Measurements from ENCODE around the gene ATOH8.
A peak's percentile ranks its signal among the peaks of the same experiment; 100 is the strongest.

The ATOH8 gene

GRCh38 chr2:85728883-85729824, 24.6 kb upstream of the ATOH8 start:
- Histone ChIP-seq H2AFZ (ENCODE audit: low read depth, low read length) (peak overlapping the region; percentile 57), H3K36me3 (ENCODE audit: insufficient read depth, low read length) (no peaks in the 10 kb centered on the region), H3K79me2 (ENCODE audit: insufficient read depth, low read length) (no peaks in the 10 kb centered on the region), H3K4me3 (ENCODE audit: low read depth in 1 of 2, low read length in 2 of 2) (no peak overlapping the region), H3K9ac (ENCODE audit: low read depth, low read length) (no peak overlapping the region), H3K4me1 (ENCODE audit: insufficient read depth, low read length) (no peaks in the 10 kb centered on the region), H3K27ac (ENCODE audit: low read length) (no peak overlapping the region), H4K20me1 (ENCODE audit: insufficient read depth, low read length) (no peaks in the 10 kb centered on the region), H3K27me3 (ENCODE audit: insufficient read depth, low read length, poor library complexity) (peaks cover 6% of the 10 kb centered on the region), H3K9me3 (ENCODE audit: insufficient read depth, low read length, severe bottlenecking) (no peaks in the 10 kb centered on the region), H3K4me2 (ENCODE audit: insufficient read depth, low read length) (no peak overlapping the region)
- ATAC-seq (ENCODE audit: insufficient read depth, low read depth): peak; percentile 97
- DNase-seq: peak; percentile 75
- TF ChIP-seq CTCF (IDR thresholded peaks at IDR 0.05; ENCODE audit: borderline replicate concordance, extremely low read depth, low read length, poor library complexity, severe bottlenecking) (peak; percentile 94), EZH2 (IDR thresholded peaks at IDR 0.05; ENCODE audit: borderline replicate concordance, low read depth, low read length, severe bottlenecking) (no peak)

DNA sequence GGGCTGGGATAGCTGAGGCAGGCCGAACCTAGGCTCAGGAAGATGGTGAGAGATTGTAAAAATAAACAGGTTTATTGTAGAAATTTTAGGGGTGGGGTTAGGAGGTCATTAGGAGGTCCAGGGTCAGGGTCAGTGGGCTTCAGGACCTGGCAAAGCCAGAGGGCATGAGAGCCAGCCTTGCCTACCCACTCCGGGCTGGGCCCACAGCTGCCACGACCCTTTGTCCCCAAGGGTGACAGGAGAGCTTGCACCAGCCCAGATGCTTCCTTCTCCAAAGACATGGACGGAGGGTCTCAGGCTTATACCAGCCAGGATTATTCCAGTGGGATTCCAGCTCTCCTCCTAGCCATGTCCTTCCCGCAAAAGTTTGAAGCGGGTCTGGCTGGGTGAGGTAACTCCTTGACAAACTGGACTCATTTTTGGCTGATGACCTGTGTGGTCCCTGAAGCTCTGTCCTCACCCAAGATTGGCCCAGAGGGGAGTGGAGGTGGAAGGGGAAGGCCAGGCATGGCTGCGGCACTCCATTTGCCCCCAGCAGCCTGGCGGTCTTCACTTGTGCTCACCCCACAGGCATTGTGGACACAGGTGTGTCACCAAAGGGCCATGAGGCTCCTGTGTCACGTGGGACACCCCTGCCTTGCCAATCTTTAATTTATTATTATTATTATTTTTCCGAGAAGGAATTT, 23.8 kb upstream of the ATOH8 start:
- Histone ChIP-seq H3K4me3 (ENCODE audit: low read depth in 1 of 2, low read length in 2 of 2) (no peak overlapping the region), H2AFZ (ENCODE audit: low read depth, low read length) (no peak overlapping the region), H3K79me2 (ENCODE audit: insufficient read depth, low read length) (no peaks in the 10 kb centered on the region), H3K9me3 (ENCODE audit: insufficient read depth, low read length, severe bottlenecking) (no peaks in the 10 kb centered on the region), H3K4me1 (ENCODE audit: insufficient read depth, low read length) (no peaks in the 10 kb centered on the region), H3K36me3 (ENCODE audit: insufficient read depth, low read length) (no peaks in the 10 kb centered on the region), H4K20me1 (ENCODE audit: insufficient read depth, low read length) (no peaks in the 10 kb centered on the region), H3K27ac (ENCODE audit: low read length) (no peak overlapping the region), H3K4me2 (ENCODE audit: insufficient read depth, low read length) (no peak overlapping the region), H3K27me3 (ENCODE audit: insufficient read depth, low read length, poor library complexity) (peaks cover 6% of the 10 kb centered on the region), H3K9ac (ENCODE audit: low read depth, low read length) (no peak overlapping the region)
- TF ChIP-seq EZH2 (IDR thresholded peaks at IDR 0.05; ENCODE audit: borderline replicate concordance, low read depth, low read length, severe bottlenecking): no peak
- TF ChIP-seq CTCF (IDR thresholded peaks at IDR 0.05; ENCODE audit: borderline replicate concordance, extremely low read depth, low read length, poor library complexity, severe bottlenecking): no peak
- DNase-seq (no peak), ATAC-seq (ENCODE audit: insufficient read depth, low read depth) (no peak)

DNA sequence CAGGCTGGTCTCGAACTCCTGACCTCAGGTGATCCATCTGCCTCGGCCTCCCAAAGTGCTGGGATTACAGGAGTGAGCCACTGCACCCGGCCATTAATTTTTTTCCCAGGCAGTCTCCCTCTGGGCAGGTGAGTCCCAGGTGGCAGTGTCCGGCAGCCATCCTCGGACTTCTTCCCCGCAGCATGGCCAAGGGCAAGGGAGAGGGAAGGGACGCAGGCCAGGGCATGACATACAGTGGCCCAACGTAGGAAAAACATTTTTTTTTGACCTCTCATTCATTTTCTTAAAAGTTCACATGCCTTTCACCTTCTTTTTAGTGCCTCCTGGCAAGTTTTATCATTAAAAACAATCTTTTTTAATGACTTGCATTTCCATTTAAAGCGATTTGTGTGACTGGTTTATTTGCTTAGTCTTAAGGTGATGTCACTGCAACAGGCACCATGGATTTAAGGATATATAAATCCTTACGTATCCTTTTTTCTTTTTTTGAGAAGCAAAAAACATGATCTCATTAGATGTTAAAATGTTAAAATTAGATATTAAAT, 23.0 kb upstream of the ATOH8 start:
- H3K36me3 ChIP-seq (ENCODE audit: insufficient read depth, low read length): no peaks in the 10 kb centered on the region
- no peak overlapping the region for H2AFZ ChIP-seq (ENCODE audit: low read depth, low read length)
- no peaks in the 10 kb centered on the region for H3K79me2 ChIP-seq (ENCODE audit: insufficient read depth, low read length)
- H3K27me3 ChIP-seq (ENCODE audit: insufficient read depth, low read length, poor library complexity): peaks cover 6% of the 10 kb centered on the region
- DNase-seq: no peak
- H4K20me1 ChIP-seq (ENCODE audit: insufficient read depth, low read length): no peaks in the 10 kb centered on the region
- H3K4me2 ChIP-seq (ENCODE audit: insufficient read depth, low read length): no peak overlapping the region
- H3K4me1 ChIP-seq (ENCODE audit: insufficient read depth, low read length): no peaks in the 10 kb centered on the region
- TF ChIP-seq EZH2 (IDR thresholded peaks at IDR 0.05; ENCODE audit: borderline replicate concordance, low read depth, low read length, severe bottlenecking): no peak
- TF ChIP-seq CTCF (IDR thresholded peaks at IDR 0.05; ENCODE audit: borderline replicate concordance, extremely low read depth, low read length, poor library complexity, severe bottlenecking): no peak
- no peak overlapping the region for H3K9ac ChIP-seq (ENCODE audit: low read depth, low read length)
- no peak overlapping the region for H3K4me3 ChIP-seq (ENCODE audit: low read depth in 1 of 2, low read length in 2 of 2)
- no peaks in the 10 kb centered on the region for H3K9me3 ChIP-seq (ENCODE audit: insufficient read depth, low read length, severe bottlenecking)
- ATAC-seq (ENCODE audit: insufficient read depth, low read depth): no peak
- H3K27ac ChIP-seq (ENCODE audit: low read length): no peak overlapping the region

Measured in DND-41 (cell line).